ENCODE data around the gene ARMC7.
"Not testable (repeated sequence)": the region's sequence is repeated elsewhere in the genome, so short reads cannot be mapped to it uniquely, and the experiment has no call there.

Gene ARMC7

GRCh38 chr17:75155191-75155601 lies 45.4 kb downstream of the ARMC7 start:
- DNase-seq, result no peak

GRCh38 chr17:75158480-75158879 lies 48.7 kb downstream of the ARMC7 start:
- DNase-seq, result not testable (repeated sequence)

- DNase-seq, result no peak
Observed at GRCh38 chr17:75159196-75160031, 49.6 kb downstream of the ARMC7 start.

- DNase-seq, result no peak
Observed at GRCh38 chr17:75160211-75160610, 50.4 kb downstream of the ARMC7 start.

GRCh38 chr17:75163074-75163473 lies 53.3 kb downstream of the ARMC7 start:
- no peak for DNase-seq

- DNase-seq, result not testable (repeated sequence)
Observed at GRCh38 chr17:75164606-75165005, 54.8 kb downstream of the ARMC7 start.

GRCh38 chr17:75168998-75169397 lies 59.2 kb downstream of the ARMC7 start:
- no peak for DNase-seq

- no peak for DNase-seq
Observed at GRCh38 chr17:75173526-75173925, 63.8 kb downstream of the ARMC7 start.

GRCh38 chr17:75174996-75175395 lies 65.2 kb downstream of the ARMC7 start:
- no peak for DNase-seq

GRCh38 chr17:75176625-75177024 lies 66.9 kb downstream of the ARMC7 start:
- DNase-seq, result no peak

- no peak for DNase-seq
Observed at GRCh38 chr17:75178453-75178852, 68.7 kb downstream of the ARMC7 start.

Measured in stimulated activated CD4-positive, alpha-beta T cell treated with anti-CD3 and anti-CD28 coated beads, Interleukin-4, amount 100 ng/mL, for 4 hours (primary cell).